Karpas-422 (cell line): ENCODE data around the gene CELSR1. TPM values are rescaled to one million over a fixed set of nuclear protein-coding genes. Genes with fewer than 3 reads are reported as not detected.

Source experiments
- DNase-seq: peaks from one replicate; pipeline ENCODE4 v3.0.0-alpha.2; 2015
- H2AFZ ChIP-seq: fragments of 200-600 bp; sonication (generic); 2 replicates; pipeline ENCODE4 v1.6.1; 2014; ENCODE audit warnings: antibody characterized with exemption, low read length, mixed read lengths
- H3K27ac ChIP-seq: fragments of 200-600 bp; sonication (generic); 2 replicates; pipeline ENCODE4 v1.5.1; 2014; ENCODE audit warnings: mild to moderate bottlenecking, low read length, moderate library complexity
- H3K27me3 ChIP-seq: fragments of 200-600 bp; sonication (generic); 2 replicates; pipeline ENCODE4 v1.6.1; 2014; ENCODE audit warnings: low read length, mixed read lengths
- H3K36me3 ChIP-seq: fragments of 200-600 bp; sonication (generic); 2 replicates; pipeline ENCODE4 v1.6.1; 2014; ENCODE audit warnings: low read length, mixed read lengths; ENCODE audit not compliant: insufficient read depth
- H3K4me1 ChIP-seq: fragments of 200-600 bp; sonication (generic); 2 replicates; pipeline ENCODE4 v1.6.1; 2014; ENCODE audit warnings: mild to moderate bottlenecking, low read length, mixed read lengths
- H3K4me2 ChIP-seq: fragments of 200-600 bp; sonication (generic); 2 replicates; pipeline ENCODE4 v1.6.1; 2014; ENCODE audit warnings: low read length, low read depth, mild to moderate bottlenecking; ENCODE audit not compliant: poor library complexity, severe bottlenecking
- H3K4me3 ChIP-seq: fragments of 200-600 bp; sonication (generic); 2 replicates; pipeline ENCODE4 v1.5.1; 2014; ENCODE audit warnings: mild to moderate bottlenecking, antibody characterized with exemption, low read length, mixed read lengths
- H3K79me2 ChIP-seq: fragments of 200-600 bp; sonication (generic); 2 replicates; pipeline ENCODE4 v1.6.1; 2014; ENCODE audit warnings: mild to moderate bottlenecking, low read length, mixed read lengths
- H3K9ac ChIP-seq: fragments of 200-600 bp; sonication (generic); 2 replicates; pipeline ENCODE4 v1.6.0; 2014; ENCODE audit warnings: low read length
- H3K9me2 ChIP-seq: fragments of 200-600 bp; sonication (generic), shearing (Covaris generic); replicated peaks from 2 replicates; pipeline ENCODE4 v1.6.0; 2014; ENCODE audit warnings: mild to moderate bottlenecking, low read length, moderate library complexity; ENCODE audit not compliant: insufficient read depth
- H3K9me3 ChIP-seq: fragments of 300-700, 200-600 bp; sonication (generic); 2 replicates; pipeline ENCODE4 v1.6.1; 2014; ENCODE audit warnings: low read length, mixed read lengths
- H4K20me1 ChIP-seq: fragments of 200-600 bp; sonication (generic); 2 replicates; pipeline ENCODE4 v1.6.1; 2014; ENCODE audit warnings: mild to moderate bottlenecking, antibody characterized with exemption, low read length, low read depth; ENCODE audit not compliant: insufficient read depth
- total RNA-seq: library from RNA; depleted of rRNA; stranded (reverse); fragments of >200 nt; shearing (Covaris generic); gene quantifications from 2 replicates; pipeline ENCODE4 v1.2.3, GENCODE V29; 2014; ENCODE audit warnings: low replicate concordance

CELSR1 gene
- total RNA-seq, 1 experiment from 2014 or later, result 0.11 TPM

- H3K4me3 ChIP-seq, result no peak overlapping the region
- no peaks in the 10 kb centered on the region for H3K9me2 ChIP-seq
- no peaks in the 10 kb centered on the region for H3K36me3 ChIP-seq
- no peaks in the 10 kb centered on the region for H3K9me3 ChIP-seq
- H3K27ac ChIP-seq, result no peak overlapping the region
- H4K20me1 ChIP-seq, result no peaks in the 10 kb centered on the region
- peaks cover 7% of the 10 kb centered on the region; the same call in 1 of the 2 replicates for H3K4me1 ChIP-seq
- H3K27me3 ChIP-seq, result no peaks in the 10 kb centered on the region
- H3K4me2 ChIP-seq, result no peak overlapping the region
- no peak for DNase-seq
- H2AFZ ChIP-seq, result no peak overlapping the region
- H3K9ac ChIP-seq, result no peak overlapping the region
- H3K79me2 ChIP-seq, result no peaks in the 10 kb centered on the region
Observed at GRCh38 chr22:46447906-46448305, 89.5 kb downstream of the CELSR1 start.

- Histone ChIP-seq H3K9me2 (no peaks in the 10 kb centered on the region), H3K9ac (no peak overlapping the region), H3K36me3 (no peaks in the 10 kb centered on the region), H3K79me2 (no peaks in the 10 kb centered on the region), H3K4me3 (no peak overlapping the region), H2AFZ (no peak overlapping the region), H3K4me2 (no peak overlapping the region), H3K27me3 (no peaks in the 10 kb centered on the region), H3K27ac (no peak overlapping the region), H4K20me1 (no peaks in the 10 kb centered on the region), H3K9me3 (no peaks in the 10 kb centered on the region), H3K4me1 (peaks cover 7% of the 10 kb centered on the region; the same call in 1 of the 2 replicates)
- DNase-seq, result no peak
Observed at GRCh38 chr22:46446799-46447198, 90.6 kb downstream of the CELSR1 start.

GRCh38 chr22:46445771-46446420 is 91.5 kb downstream of the CELSR1 start:
- no peaks in the 10 kb centered on the region for H3K9me2 ChIP-seq
- no peaks in the 10 kb centered on the region for H3K79me2 ChIP-seq
- no peaks in the 10 kb centered on the region for H4K20me1 ChIP-seq
- no peak overlapping the region for H3K9ac ChIP-seq
- no peaks in the 10 kb centered on the region for H3K9me3 ChIP-seq
- no peak overlapping the region for H3K4me3 ChIP-seq
- H2AFZ ChIP-seq, result no peak overlapping the region
- no peak overlapping the region for H3K4me2 ChIP-seq
- H3K36me3 ChIP-seq, result no peaks in the 10 kb centered on the region
- no peak for DNase-seq
- H3K4me1 ChIP-seq, result peaks cover 7% of the 10 kb centered on the region; the same call in 1 of the 2 replicates
- no peaks in the 10 kb centered on the region for H3K27me3 ChIP-seq
- no peak overlapping the region for H3K27ac ChIP-seq

DNA sequence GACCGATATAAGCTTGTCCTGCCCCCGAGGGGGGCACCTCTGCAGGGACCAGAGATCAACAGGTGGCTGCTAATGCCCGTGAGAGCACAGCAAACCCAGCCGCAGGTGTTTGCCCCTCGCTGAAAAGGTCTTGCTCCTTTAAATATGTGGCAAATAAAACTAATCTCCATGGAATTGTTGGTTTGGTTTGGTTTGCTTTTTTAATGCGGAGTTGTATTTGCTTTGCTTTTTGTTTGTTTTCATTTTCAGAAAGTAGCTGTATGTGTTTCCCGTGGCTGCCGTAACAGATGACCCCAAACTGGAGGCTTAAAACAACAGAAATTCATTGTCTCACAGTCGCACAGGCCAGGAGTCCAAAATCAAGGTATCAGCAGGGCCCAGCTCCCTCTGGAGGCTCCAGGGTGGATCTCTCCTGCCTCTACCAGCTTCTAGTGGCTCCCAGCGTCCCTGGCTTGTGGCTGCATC is 93.0 kb downstream of the CELSR1 start:
- Histone ChIP-seq H3K9me3 (no peaks in the 10 kb centered on the region), H2AFZ (no peak overlapping the region), H3K27me3 (no peaks in the 10 kb centered on the region), H4K20me1 (no peaks in the 10 kb centered on the region), H3K9me2 (no peaks in the 10 kb centered on the region), H3K79me2 (no peaks in the 10 kb centered on the region), H3K36me3 (no peaks in the 10 kb centered on the region), H3K9ac (no peak overlapping the region), H3K27ac (no peak overlapping the region), H3K4me2 (no peak overlapping the region), H3K4me3 (no peak overlapping the region), H3K4me1 (peaks cover 7% of the 10 kb centered on the region; the same call in 1 of the 2 replicates)
- no peak for DNase-seq

DNA sequence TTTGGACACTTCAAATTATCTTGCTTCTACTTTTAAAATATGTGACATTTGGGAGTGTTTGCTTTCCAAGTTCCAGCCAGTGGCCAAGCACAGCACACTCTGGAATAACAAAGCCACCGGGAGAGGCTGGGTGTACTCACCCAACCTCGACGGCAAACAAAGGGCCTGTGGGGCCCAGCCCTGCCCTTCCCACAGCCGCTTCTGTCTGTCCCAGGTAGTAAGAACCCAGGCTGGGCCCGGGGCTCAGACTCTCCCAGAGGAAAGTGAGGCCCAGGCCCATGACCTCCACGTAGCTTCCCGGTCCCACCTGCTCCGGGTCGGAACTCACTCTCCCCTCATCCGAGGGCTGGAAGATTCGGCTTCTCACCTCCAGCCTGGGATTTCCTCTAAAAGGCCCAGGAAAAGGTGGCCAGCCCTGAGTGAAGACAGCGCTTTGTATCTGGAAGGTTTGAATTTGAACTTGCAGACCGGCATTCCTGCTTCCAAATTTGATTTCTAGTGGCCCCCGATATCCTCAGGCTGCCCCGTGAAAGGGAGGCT is 93.5 kb downstream of the CELSR1 start:
- H2AFZ ChIP-seq, result no peak overlapping the region
- H3K9me3 ChIP-seq, result no peaks in the 10 kb centered on the region
- H3K36me3 ChIP-seq, result no peaks in the 10 kb centered on the region

GRCh38 chr22:46442217-46442853 is 95.1 kb downstream of the CELSR1 start:
- DNase-seq, result no peak
- Histone ChIP-seq H3K27ac (no peak overlapping the region), H3K4me1 (peaks cover 7% of the 10 kb centered on the region; the same call in 1 of the 2 replicates), H3K9me3 (no peaks in the 10 kb centered on the region), H3K79me2 (no peaks in the 10 kb centered on the region), H3K4me3 (no peak overlapping the region), H2AFZ (no peak overlapping the region), H4K20me1 (no peaks in the 10 kb centered on the region), H3K36me3 (no peaks in the 10 kb centered on the region), H3K4me2 (no peak overlapping the region), H3K9me2 (no peaks in the 10 kb centered on the region), H3K9ac (no peak overlapping the region), H3K27me3 (no peaks in the 10 kb centered on the region)

More for the DNA sequence above, 93.5 kb downstream of the CELSR1 start:
- peaks cover 7% of the 10 kb centered on the region; the same call in 1 of the 2 replicates for H3K4me1 ChIP-seq
- H3K4me3 ChIP-seq, result no peak overlapping the region
- H3K9ac ChIP-seq, result no peak overlapping the region
- H3K79me2 ChIP-seq, result no peaks in the 10 kb centered on the region
- no peaks in the 10 kb centered on the region for H4K20me1 ChIP-seq
- DNase-seq, result no peak
- no peaks in the 10 kb centered on the region for H3K9me2 ChIP-seq
- H3K4me2 ChIP-seq, result no peak overlapping the region
- no peak overlapping the region for H3K27ac ChIP-seq
- H3K27me3 ChIP-seq, result no peaks in the 10 kb centered on the region

DNA sequence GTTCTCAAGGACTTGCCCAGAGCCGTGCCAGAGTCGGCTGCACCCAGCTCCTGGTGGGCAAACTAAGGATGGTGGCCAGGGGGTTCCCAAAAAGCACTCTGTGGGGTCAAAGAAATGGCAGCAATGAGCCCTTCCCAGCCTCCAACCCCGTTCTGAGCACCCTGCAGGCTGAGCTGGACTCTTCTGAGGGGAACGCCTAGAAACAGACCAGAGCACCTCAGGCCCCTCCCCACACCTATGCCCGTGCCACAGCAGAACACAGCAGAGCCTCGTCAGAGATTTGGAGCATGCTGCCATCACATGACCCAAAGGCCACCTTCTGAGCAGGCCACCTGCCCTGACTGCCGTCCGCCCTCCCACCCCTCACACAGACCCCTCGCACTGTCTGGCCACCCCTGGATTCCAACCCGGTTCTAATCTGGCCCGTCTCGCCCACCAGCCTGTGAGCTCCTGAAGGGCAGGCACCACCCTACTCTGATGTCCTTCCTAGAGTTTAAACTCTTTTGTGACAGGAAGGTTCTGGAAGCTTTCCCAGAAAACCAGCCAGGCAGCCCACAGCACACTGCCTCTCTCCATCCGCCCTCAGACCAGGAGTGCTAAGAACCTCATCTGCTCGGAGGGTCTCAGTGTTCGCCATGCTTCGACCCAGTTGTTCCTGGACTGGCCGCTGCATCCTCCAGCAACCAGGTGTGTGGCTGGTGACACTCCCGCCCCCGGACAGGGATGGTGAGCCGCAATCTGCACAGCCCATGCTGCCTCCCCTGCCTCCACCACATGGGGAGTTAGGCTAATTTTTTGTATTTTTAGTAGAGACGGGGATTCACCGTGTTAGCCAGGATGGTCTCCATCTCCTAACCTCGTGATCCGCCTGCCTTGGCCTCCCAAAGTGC is 97.6 kb downstream of the CELSR1 start:
- H3K4me3 ChIP-seq, result no peak overlapping the region
- no peak overlapping the region for H3K27ac ChIP-seq
- no peak overlapping the region for H3K9ac ChIP-seq
- H4K20me1 ChIP-seq, result no peaks in the 10 kb centered on the region
- no peaks in the 10 kb centered on the region for H3K9me3 ChIP-seq
- no peak overlapping the region for H2AFZ ChIP-seq
- H3K27me3 ChIP-seq, result no peaks in the 10 kb centered on the region
- no peaks in the 10 kb centered on the region for H3K36me3 ChIP-seq
- no peaks in the 10 kb centered on the region for H3K9me2 ChIP-seq
- no peaks in the 10 kb centered on the region for H3K4me1 ChIP-seq
- no peaks in the 10 kb centered on the region for H3K79me2 ChIP-seq
- no peak overlapping the region for H3K4me2 ChIP-seq
- no peak for DNase-seq

- Histone ChIP-seq H3K4me1 (no peaks in the 10 kb centered on the region), H3K9me2 (no peaks in the 10 kb centered on the region), H3K9ac (no peak overlapping the region), H4K20me1 (no peaks in the 10 kb centered on the region), H3K79me2 (no peaks in the 10 kb centered on the region), H3K9me3 (no peaks in the 10 kb centered on the region), H3K27ac (no peak overlapping the region), H2AFZ (no peak overlapping the region), H3K4me3 (no peak overlapping the region), H3K4me2 (no peak overlapping the region), H3K27me3 (no peaks in the 10 kb centered on the region), H3K36me3 (no peaks in the 10 kb centered on the region)
- no peak for DNase-seq
Observed at GRCh38 chr22:46439111-46439510, 98.3 kb downstream of the CELSR1 start.
